ENCODE measurements around the gene VPS13C.

GRCh38 chr15:62079594-62079993 lies 19.3 kb upstream of the VPS13C start:
- TF ChIP-seq EZH2phosphoT487 (IDR thresholded peaks at IDR 0.05; ENCODE audit: unreplicated experiment) (no peak), CTCF (conservative IDR thresholded peaks at IDR 0.05; ENCODE audit: low read depth in 2 of 2) (no peak), POLR2AphosphoS5 (IDR thresholded peaks at IDR 0.05; ENCODE audit: low read depth) (no peak), EZH2 (IDR thresholded peaks at IDR 0.05; ENCODE audit: low read depth, unreplicated experiment) (no peak), CREB1 (CRISPR knock-in tag; IDR thresholded peaks at IDR 0.05; ENCODE audit: low read depth) (no peak)

Measured in GM23338 (cell line).